HL-60 (cell line): Measurements from ENCODE around the gene MAP3K5.

Source experiments
- DNase-seq, 2 experiments: peaks; one replicate each; pipeline ENCODE4 v3.0.0-alpha.2; 2010 to 2020; ENCODE audit warnings: low read depth in 1 of 2, low spot score in 1 of 2
- H3K27ac ChIP-seq: fragments of 250-450 bp; sonication (Bioruptor Pico); replicated peaks from 2 replicates; pipeline ENCODE4 v1.5.1; 2020; ENCODE audit warnings: mild to moderate bottlenecking, moderate library complexity
- H3K27me3 ChIP-seq: fragments of 250-450 bp; sonication (Bioruptor Pico); 2 replicates; pipeline ENCODE4 v1.5.1; 2021; ENCODE audit warnings: mild to moderate bottlenecking, moderate library complexity; ENCODE audit not compliant: insufficient read depth, poor library complexity, severe bottlenecking
- H3K4me3 ChIP-seq: replicated peaks from 2 replicates; pipeline ENCODE4 v1.5.1; 2011; ENCODE audit warnings: mild to moderate bottlenecking, control low read depth, low read length; ENCODE audit not compliant: insufficient read depth
- GABPA ChIP-seq: IDR thresholded peaks from 2 replicates; pipeline ENCODE4 v1.6.1; 2012; ENCODE audit warnings: low read depth
- POLR2AphosphoS5 ChIP-seq: IDR thresholded peaks from 2 replicates; pipeline ENCODE4 v1.6.1; 2012; ENCODE audit warnings: low read depth
- SPI1 ChIP-seq: IDR thresholded peaks from 2 replicates; pipeline ENCODE4 v1.6.1; 2012; ENCODE audit warnings: low read depth, mild to moderate bottlenecking, borderline replicate concordance
- TF ChIP-seq, protein P1 (sequence below): IDR thresholded peaks from 2 replicates; pipeline ENCODE4 v1.6.1; 2012; ENCODE audit warnings: low read depth; ENCODE audit not compliant: insufficient replicate concordance
- TF ChIP-seq, protein P2 (sequence below): IDR thresholded peaks from one replicate; pipeline ENCODE4 v1.5.1; 2011; ENCODE audit warnings: low read length, control low read depth, inconsistent platforms; ENCODE audit not compliant: insufficient read depth

The MAP3K5 gene

DNA sequence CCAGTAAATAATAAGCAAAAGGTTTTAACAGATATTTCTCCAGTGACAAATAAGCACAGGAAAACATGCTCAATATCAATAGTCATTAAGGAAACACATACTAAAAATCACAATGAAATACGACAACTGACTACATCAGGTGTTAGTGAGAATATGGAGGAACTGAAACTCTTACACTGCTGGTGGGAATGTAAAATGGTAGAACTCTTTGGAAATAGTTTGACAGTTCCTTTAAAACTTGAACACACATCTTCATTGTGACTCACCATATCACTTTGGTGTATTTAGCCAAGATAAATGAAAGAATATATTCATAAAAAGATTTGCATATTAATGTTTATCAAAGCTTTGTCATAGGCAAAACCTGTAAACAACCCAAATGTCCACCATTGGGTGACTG lies 11.3 kb upstream of the MAP3K5 start:
- no peak for DNase-seq
- H3K27me3 ChIP-seq, result no peaks in the 10 kb centered on the region
- TF ChIP-seq, protein P1, sequence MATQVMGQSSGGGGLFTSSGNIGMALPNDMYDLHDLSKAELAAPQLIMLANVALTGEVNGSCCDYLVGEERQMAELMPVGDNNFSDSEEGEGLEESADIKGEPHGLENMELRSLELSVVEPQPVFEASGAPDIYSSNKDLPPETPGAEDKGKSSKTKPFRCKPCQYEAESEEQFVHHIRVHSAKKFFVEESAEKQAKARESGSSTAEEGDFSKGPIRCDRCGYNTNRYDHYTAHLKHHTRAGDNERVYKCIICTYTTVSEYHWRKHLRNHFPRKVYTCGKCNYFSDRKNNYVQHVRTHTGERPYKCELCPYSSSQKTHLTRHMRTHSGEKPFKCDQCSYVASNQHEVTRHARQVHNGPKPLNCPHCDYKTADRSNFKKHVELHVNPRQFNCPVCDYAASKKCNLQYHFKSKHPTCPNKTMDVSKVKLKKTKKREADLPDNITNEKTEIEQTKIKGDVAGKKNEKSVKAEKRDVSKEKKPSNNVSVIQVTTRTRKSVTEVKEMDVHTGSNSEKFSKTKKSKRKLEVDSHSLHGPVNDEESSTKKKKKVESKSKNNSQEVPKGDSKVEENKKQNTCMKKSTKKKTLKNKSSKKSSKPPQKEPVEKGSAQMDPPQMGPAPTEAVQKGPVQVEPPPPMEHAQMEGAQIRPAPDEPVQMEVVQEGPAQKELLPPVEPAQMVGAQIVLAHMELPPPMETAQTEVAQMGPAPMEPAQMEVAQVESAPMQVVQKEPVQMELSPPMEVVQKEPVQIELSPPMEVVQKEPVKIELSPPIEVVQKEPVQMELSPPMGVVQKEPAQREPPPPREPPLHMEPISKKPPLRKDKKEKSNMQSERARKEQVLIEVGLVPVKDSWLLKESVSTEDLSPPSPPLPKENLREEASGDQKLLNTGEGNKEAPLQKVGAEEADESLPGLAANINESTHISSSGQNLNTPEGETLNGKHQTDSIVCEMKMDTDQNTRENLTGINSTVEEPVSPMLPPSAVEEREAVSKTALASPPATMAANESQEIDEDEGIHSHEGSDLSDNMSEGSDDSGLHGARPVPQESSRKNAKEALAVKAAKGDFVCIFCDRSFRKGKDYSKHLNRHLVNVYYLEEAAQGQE, result no peak
- TF ChIP-seq GABPA (no peak), SPI1 (no peak), POLR2AphosphoS5 (no peak)
- TF ChIP-seq, protein P2, sequence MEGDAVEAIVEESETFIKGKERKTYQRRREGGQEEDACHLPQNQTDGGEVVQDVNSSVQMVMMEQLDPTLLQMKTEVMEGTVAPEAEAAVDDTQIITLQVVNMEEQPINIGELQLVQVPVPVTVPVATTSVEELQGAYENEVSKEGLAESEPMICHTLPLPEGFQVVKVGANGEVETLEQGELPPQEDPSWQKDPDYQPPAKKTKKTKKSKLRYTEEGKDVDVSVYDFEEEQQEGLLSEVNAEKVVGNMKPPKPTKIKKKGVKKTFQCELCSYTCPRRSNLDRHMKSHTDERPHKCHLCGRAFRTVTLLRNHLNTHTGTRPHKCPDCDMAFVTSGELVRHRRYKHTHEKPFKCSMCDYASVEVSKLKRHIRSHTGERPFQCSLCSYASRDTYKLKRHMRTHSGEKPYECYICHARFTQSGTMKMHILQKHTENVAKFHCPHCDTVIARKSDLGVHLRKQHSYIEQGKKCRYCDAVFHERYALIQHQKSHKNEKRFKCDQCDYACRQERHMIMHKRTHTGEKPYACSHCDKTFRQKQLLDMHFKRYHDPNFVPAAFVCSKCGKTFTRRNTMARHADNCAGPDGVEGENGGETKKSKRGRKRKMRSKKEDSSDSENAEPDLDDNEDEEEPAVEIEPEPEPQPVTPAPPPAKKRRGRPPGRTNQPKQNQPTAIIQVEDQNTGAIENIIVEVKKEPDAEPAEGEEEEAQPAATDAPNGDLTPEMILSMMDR, result no peak
- H3K4me3 ChIP-seq, result no peak overlapping the region
- no peak overlapping the region for H3K27ac ChIP-seq

DNA sequence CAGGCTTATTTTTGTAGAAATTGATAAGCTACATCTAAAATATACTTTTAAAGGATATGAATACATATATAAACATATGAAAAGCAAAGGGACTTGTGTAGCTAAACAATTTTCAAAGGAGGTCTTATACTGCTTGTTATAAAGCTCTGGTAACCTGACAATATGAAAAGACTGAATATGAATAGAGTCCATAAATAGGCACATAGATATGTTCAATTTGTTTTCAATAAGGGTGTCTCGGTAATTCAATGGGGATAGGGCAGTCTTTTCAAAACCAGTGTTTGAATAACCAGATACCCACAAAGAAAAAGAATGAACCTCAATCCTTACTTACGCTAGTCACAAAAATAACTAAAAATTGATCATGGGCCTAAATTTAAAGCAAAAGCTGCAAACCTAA lies 9.3 kb upstream of the MAP3K5 start:
- DNase-seq, result no peak
- Histone ChIP-seq H3K27me3 (no peaks in the 10 kb centered on the region), H3K4me3 (no peak overlapping the region), H3K27ac (no peak overlapping the region)
- TF ChIP-seq, protein P2, result no peak
- TF ChIP-seq SPI1, result no peak

DNA sequence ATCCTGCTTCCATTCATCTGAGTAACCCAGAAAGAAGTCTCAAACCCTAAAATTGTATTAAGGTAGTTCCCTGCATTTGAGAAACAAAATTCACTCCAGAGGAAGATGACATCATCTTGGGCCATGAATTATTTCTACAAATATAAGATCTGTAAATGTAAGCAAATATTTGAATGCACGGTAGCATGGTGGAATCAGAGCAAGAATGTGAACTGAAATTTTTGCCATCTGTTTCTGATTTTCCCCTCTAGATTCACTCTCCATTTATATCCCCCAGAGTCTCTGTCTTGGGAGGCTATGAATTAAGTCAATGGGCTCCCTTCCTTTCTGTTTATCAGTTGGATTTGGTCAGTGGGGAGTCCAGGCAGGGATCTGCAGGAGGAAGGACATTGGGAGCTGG lies 5.8 kb upstream of the MAP3K5 start:
- Histone ChIP-seq H3K27me3 (no peaks in the 10 kb centered on the region), H3K27ac (no peak overlapping the region), H3K4me3 (no peak overlapping the region)
- no peak for DNase-seq
- no peak for TF ChIP-seq POLR2AphosphoS5
- TF ChIP-seq, protein P2, result no peak
- TF ChIP-seq, protein P1, result no peak
- no peak for TF ChIP-seq GABPA
- no peak for TF ChIP-seq SPI1

DNA sequence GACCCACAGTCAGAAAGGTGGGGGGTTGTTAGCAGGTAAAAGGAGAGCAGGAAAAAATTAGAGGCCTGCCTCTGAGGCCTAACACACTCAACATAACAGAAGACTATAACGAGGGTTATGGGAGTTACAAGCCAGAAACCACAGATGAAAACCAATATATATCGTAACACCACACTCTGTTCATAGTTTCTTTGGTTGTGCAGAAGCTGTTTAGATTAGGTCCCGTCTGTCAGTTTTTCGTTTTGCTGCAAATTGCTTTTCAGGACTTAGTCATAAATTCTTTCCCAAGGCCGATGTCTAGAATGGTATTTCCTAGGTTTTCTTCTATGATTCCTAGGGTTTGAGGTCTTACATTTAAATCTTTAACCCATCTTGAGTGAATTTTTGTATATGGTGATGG lies 3.7 kb upstream of the MAP3K5 start:
- Histone ChIP-seq H3K4me3 (no peak overlapping the region), H3K27ac (no peak overlapping the region), H3K27me3 (no peaks in the 10 kb centered on the region)
- DNase-seq, result no peak
- TF ChIP-seq, protein P1, result no peak
- TF ChIP-seq, protein P2, result no peak
- TF ChIP-seq GABPA (no peak), POLR2AphosphoS5 (no peak), SPI1 (no peak)
